MM.1S (cell line): ENCODE results near the gene CCDC188.

ENCODE experiments used
- DNase-seq: peaks from one replicate; pipeline ENCODE4 v3.0.0-alpha.2; 2015
- H2AFZ ChIP-seq: fragments of 300-600 bp; sonication (generic); 2 replicates; pipeline ENCODE4 v1.6.0; 2016; ENCODE audit warnings: antibody characterized with exemption, low read length
- H3F3A ChIP-seq: fragments of 300-600 bp; sonication (generic); 2 replicates; pipeline ENCODE4 v1.6.1; 2016; ENCODE audit warnings: mild to moderate bottlenecking, antibody characterized with exemption, low read length, moderate library complexity, mixed read lengths; ENCODE audit not compliant: insufficient read depth
- H3K27ac ChIP-seq: fragments of 300-600 bp; sonication (generic); 2 replicates; pipeline ENCODE4 v1.5.1; 2016; ENCODE audit warnings: mild to moderate bottlenecking, low read length
- H3K27me3 ChIP-seq: fragments of 300-600 bp; sonication (generic); replicated peaks from 2 replicates; pipeline ENCODE4 v1.6.0; 2016; ENCODE audit warnings: low read length; ENCODE audit not compliant: insufficient read depth
- H3K36me3 ChIP-seq: fragments of 300-600 bp; sonication (generic); replicated peaks from 2 replicates; pipeline ENCODE4 v1.6.1; 2016; ENCODE audit warnings: mild to moderate bottlenecking, low read length, mixed read lengths; ENCODE audit not compliant: insufficient read depth
- H3K4me1 ChIP-seq: fragments of 300-600 bp; sonication (generic); 2 replicates; pipeline ENCODE4 v1.6.1; 2016; ENCODE audit warnings: low read length, mixed read lengths
- H3K4me2 ChIP-seq: fragments of 300-600 bp; sonication (generic); 2 replicates; pipeline ENCODE4 v1.6.0; 2016; ENCODE audit warnings: low read depth, low read length
- H3K4me3 ChIP-seq: fragments of 300-600 bp; sonication (generic); 2 replicates; pipeline ENCODE4 v1.5.1; 2016; ENCODE audit warnings: low read length, mixed read lengths
- H3K79me2 ChIP-seq: fragments of 300-600 bp; sonication (generic); 2 replicates; pipeline ENCODE4 v1.6.1; 2016; ENCODE audit warnings: mixed run types, low read length, mixed read lengths
- H3K9ac ChIP-seq: fragments of 300-600 bp; sonication (generic); 2 replicates; pipeline ENCODE4 v1.6.1; 2016; ENCODE audit warnings: low read length, mixed read lengths
- H3K9me2 ChIP-seq: fragments of 300-600 bp; sonication (generic); replicated peaks from 2 replicates; pipeline ENCODE4 v1.6.1; 2016; ENCODE audit warnings: mild to moderate bottlenecking, low read length, mixed read lengths; ENCODE audit not compliant: insufficient read depth
- H3K9me3 ChIP-seq: fragments of 300-600 bp; sonication (generic); replicated peaks from 2 replicates; pipeline ENCODE4 v1.6.1; 2016; ENCODE audit warnings: mild to moderate bottlenecking, low read length, mixed read lengths; ENCODE audit not compliant: insufficient read depth
- H4K20me1 ChIP-seq: fragments of 300-600 bp; sonication (generic); 2 replicates; pipeline ENCODE4 v1.6.1; 2016; ENCODE audit warnings: mild to moderate bottlenecking, low read length, moderate library complexity, mixed read lengths; ENCODE audit not compliant: insufficient read depth
- CTCF ChIP-seq: fragments of 300-600 bp; sonication (generic); IDR thresholded peaks from 2 replicates; pipeline ENCODE4 v1.5.1; 2016; ENCODE audit warnings: antibody characterized with exemption, low read length, mixed read lengths
- EZH2 ChIP-seq: fragments of 300-600 bp; sonication (generic); optimal IDR thresholded peaks from 2 replicates; pipeline ENCODE3; 2017; ENCODE audit warnings: low read depth, mild to moderate bottlenecking, antibody characterized with exemption, low read length, mixed read lengths
- EZH2phosphoT487 ChIP-seq: fragments of 300-600 bp; sonication (generic); IDR thresholded peaks from 2 replicates; pipeline ENCODE4 v1.6.1; 2018; ENCODE audit warnings: antibody characterized with exemption, low read length

CCDC188 gene

GRCh38 chr22:20194681-20195593, 44.1 kb upstream of the CCDC188 start:
- Histone ChIP-seq H3K4me2 (no peak overlapping the region), H3F3A (no peaks in the 10 kb centered on the region), H3K36me3 (no peaks in the 10 kb centered on the region), H3K79me2 (no peaks in the 10 kb centered on the region), H3K4me1 (no peaks in the 10 kb centered on the region), H4K20me1 (no peaks in the 10 kb centered on the region), H3K27me3 (peaks cover 98% of the 10 kb centered on the region), H3K9me3 (no peaks in the 10 kb centered on the region), H3K9ac (no peak overlapping the region), H3K27ac (no peak overlapping the region), H3K9me2 (no peaks in the 10 kb centered on the region), H2AFZ (no peak overlapping the region), H3K4me3 (no peak overlapping the region)
- TF ChIP-seq CTCF, result no peak
- no peak for TF ChIP-seq EZH2phosphoT487
- no peak for TF ChIP-seq EZH2
- DNase-seq, result no peak

GRCh38 chr22:20193761-20194494, 43.1 kb upstream of the CCDC188 start:
- no peaks in the 10 kb centered on the region for H3F3A ChIP-seq
- H2AFZ ChIP-seq, result no peak overlapping the region
- no peak for DNase-seq
- H3K4me3 ChIP-seq, result no peak overlapping the region
- H3K27me3 ChIP-seq, result peaks cover 94% of the 10 kb centered on the region
- TF ChIP-seq CTCF (no peak), EZH2 (no peak), EZH2phosphoT487 (no peak)
- no peaks in the 10 kb centered on the region for H3K9me3 ChIP-seq
- no peaks in the 10 kb centered on the region for H4K20me1 ChIP-seq
- H3K27ac ChIP-seq, result no peak overlapping the region
- no peak overlapping the region for H3K4me2 ChIP-seq
- H3K4me1 ChIP-seq, result no peaks in the 10 kb centered on the region
- H3K79me2 ChIP-seq, result no peaks in the 10 kb centered on the region
- H3K9me2 ChIP-seq, result no peaks in the 10 kb centered on the region
- H3K9ac ChIP-seq, result no peak overlapping the region
- no peaks in the 10 kb centered on the region for H3K36me3 ChIP-seq

GRCh38 chr22:20192972-20193760, 42.3 kb upstream of the CCDC188 start:
- Histone ChIP-seq H4K20me1 (no peaks in the 10 kb centered on the region), H3K36me3 (no peaks in the 10 kb centered on the region), H3K4me1 (no peaks in the 10 kb centered on the region), H3K27ac (no peak overlapping the region), H3K4me3 (no peak overlapping the region), H3K9me3 (no peaks in the 10 kb centered on the region), H3K9me2 (no peaks in the 10 kb centered on the region), H3K79me2 (no peaks in the 10 kb centered on the region), H3K9ac (no peak overlapping the region), H3F3A (no peaks in the 10 kb centered on the region), H3K27me3 (peaks cover 86% of the 10 kb centered on the region), H3K4me2 (no peak overlapping the region), H2AFZ (no peak overlapping the region)
- no peak for DNase-seq
- TF ChIP-seq EZH2 (no peak), EZH2phosphoT487 (no peak), CTCF (no peak)
